Natural killer cell (primary cell): ENCODE results near the gene UGT1A9. TPM values are rescaled to one million over a fixed set of nuclear protein-coding genes. Genes with fewer than 3 reads are reported as not detected.

Experiments
- ATAC-seq, 3 donors: fragments of 150-1000 bp in 2 of 3; fragments of 200-7000 bp in 1 of 3; cut with Tn5 transposase; 1 replicate in 1 of 3; 2 replicates in 2 of 3; pipeline ENCODE4 v1.10.0; 2021; ENCODE audit warnings: mild to moderate bottlenecking in 2 of 3, moderate library complexity in 2 of 3
- DNase-seq, 2 donors: peaks; one replicate each; pipeline versions ENCODE4 v3.0.0 to v3.0.0-alpha.2; 2013 to 2021; ENCODE audit warnings: mixed read lengths in 1 of 2
- H3K27ac ChIP-seq: one replicate; pipeline ENCODE4 v1.5.1; 2013; ENCODE audit warnings: mild to moderate bottlenecking, low read length
- H3K27me3 ChIP-seq: one replicate; pipeline ENCODE4 v1.6.1; 2013; ENCODE audit warnings: low read length; ENCODE audit not compliant: control insufficient read depth, insufficient read depth
- H3K36me3 ChIP-seq: one replicate; pipeline ENCODE4 v1.6.1; 2013; ENCODE audit warnings: low read length; ENCODE audit not compliant: control insufficient read depth, insufficient read depth
- H3K4me1 ChIP-seq: one replicate; pipeline ENCODE4 v1.6.1; 2013; ENCODE audit warnings: low read length; ENCODE audit not compliant: control insufficient read depth, insufficient read depth
- H3K4me3 ChIP-seq: one replicate; pipeline ENCODE4 v1.5.1; 2013; ENCODE audit warnings: low read length
- H3K9me3 ChIP-seq: one replicate; pipeline ENCODE4 v1.6.1; 2013; ENCODE audit warnings: low read length; ENCODE audit not compliant: control insufficient read depth, insufficient read depth
- H3K27ac Mint-ChIP-seq, 2 donors: one replicate each; pipeline ENCODE4 v1.8.0; 2022; ENCODE audit warnings: mild to moderate bottlenecking in 2 of 2, mixed read lengths in 2 of 2, moderate library complexity in 1 of 2
- H3K27me3 Mint-ChIP-seq, 2 donors: one replicate each; pipeline ENCODE4 v1.8.0; 2022; ENCODE audit warnings: low read depth in 2 of 2, mixed read lengths in 2 of 2
- H3K36me3 Mint-ChIP-seq: one replicate; pipeline ENCODE4 v1.8.0; 2022; ENCODE audit warnings: mixed read lengths
- H3K4me1 Mint-ChIP-seq, 2 donors: one replicate each; pipeline ENCODE4 v1.8.0; 2022; ENCODE audit warnings: mixed read lengths in 2 of 2
- H3K4me3 Mint-ChIP-seq: one replicate; pipeline ENCODE4 v1.8.0; 2022; ENCODE audit warnings: mild to moderate bottlenecking, moderate library complexity, mixed read lengths
- H3K9me3 Mint-ChIP-seq, 2 donors: one replicate each; pipeline ENCODE4 v1.8.0; 2022; ENCODE audit warnings: mixed read lengths in 2 of 2
- CTCF ChIP-seq: fragments of 200-600 bp; IDR thresholded peaks from one replicate; pipeline ENCODE4 v1.8.0; 2022; ENCODE audit warnings: antibody characterized with exemption
- WGBS: methylation state at CpG from one replicate; pipeline ENCODE4 v1.1.7; 2013; ENCODE audit warnings: missing lambda C conversion rate; ENCODE audit not compliant: insufficient coverage; 5-methylcytosine and 5-hydroxymethylcytosine counted together
- intact Hi-C: fragments of 100-400 bp; cut with micrococcal nuclease; formaldehyde crosslinking; loops from one replicate; pipeline ENCODE4 v1.14.2; 2022
- total RNA-seq, 4 donors: library from RNA; stranded (reverse); fragments of 120-200 nt in 1 of 4; gene quantifications; one replicate each; pipeline versions ENCODE4 v1.2.3 to v1.2.4, GENCODE V29; 2013 to 2022

The UGT1A9 gene
- total RNA-seq, 3 donors from 2014 or later (not counting 1 experiment from before 2014, with no cell fraction given) = not detected

GRCh38 chr2:233707940-233708644, 36.4 kb downstream of the UGT1A9 start:
- Histone ChIP-seq H3K36me3 (no peaks in the 10 kb centered on the region), H3K4me3 (no peak overlapping the region), H3K27me3 (no peaks in the 10 kb centered on the region), H3K4me1 (no peaks in the 10 kb centered on the region), H3K9me3 (no peaks in the 10 kb centered on the region), H3K27ac (no peak overlapping the region)
- ATAC-seq = no peak
- H3K4me1 Mint-ChIP-seq = no peaks in the 10 kb centered on the region
- H3K4me3 Mint-ChIP-seq = no peak overlapping the region
- no peak overlapping the region for H3K27ac Mint-ChIP-seq
- H3K27me3 Mint-ChIP-seq = peaks cover 23 to 30% of the 10 kb centered on the region in 2 donors
- no peak for TF ChIP-seq CTCF
- H3K9me3 Mint-ChIP-seq = no peaks in the 10 kb centered on the region
- 95% methylated on average over 5 of the region's 10 CpGs for WGBS
- DNase-seq = no peak
- H3K36me3 Mint-ChIP-seq = peaks cover 6% of the 10 kb centered on the region
- intact Hi-C loops = no loop called here

DNA sequence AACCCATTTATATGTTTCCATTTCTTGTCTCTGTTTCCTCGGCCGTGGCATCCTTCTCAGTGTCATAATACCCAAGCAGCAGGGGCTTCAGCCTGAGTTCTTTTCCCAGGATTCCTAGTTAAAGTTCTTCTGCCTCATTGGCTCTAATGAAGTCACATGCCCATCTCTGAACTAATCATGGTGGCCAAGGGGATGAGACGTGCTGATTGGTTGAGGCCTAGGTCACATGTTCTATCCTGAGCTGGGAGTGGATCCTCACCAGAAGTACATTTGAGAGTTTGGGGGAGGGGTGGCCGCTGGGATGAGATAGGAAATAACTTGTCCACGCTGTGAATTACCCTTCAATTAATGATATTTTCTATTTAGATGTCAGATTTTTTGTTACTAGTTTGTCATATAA, 37.2 kb downstream of the UGT1A9 start:
- Histone ChIP-seq H3K27ac (no peak overlapping the region), H3K27me3 (no peaks in the 10 kb centered on the region), H3K9me3 (no peaks in the 10 kb centered on the region), H3K36me3 (no peaks in the 10 kb centered on the region), H3K4me1 (no peaks in the 10 kb centered on the region), H3K4me3 (no peak overlapping the region)
- no peak for TF ChIP-seq CTCF
- Mint-ChIP-seq H3K27ac (no peak overlapping the region), H3K27me3 (peaks cover 28 to 33% of the 10 kb centered on the region in 2 donors), H3K4me3 (no peak overlapping the region), H3K9me3 (no peaks in the 10 kb centered on the region), H3K4me1 (no peaks in the 10 kb centered on the region), H3K36me3 (peaks cover 5% of the 10 kb centered on the region)
- 91% methylated on average over 3 of the region's 5 CpGs for WGBS
- ATAC-seq (no peak), DNase-seq (no peak)
- intact Hi-C loops = no loop called here

DNA sequence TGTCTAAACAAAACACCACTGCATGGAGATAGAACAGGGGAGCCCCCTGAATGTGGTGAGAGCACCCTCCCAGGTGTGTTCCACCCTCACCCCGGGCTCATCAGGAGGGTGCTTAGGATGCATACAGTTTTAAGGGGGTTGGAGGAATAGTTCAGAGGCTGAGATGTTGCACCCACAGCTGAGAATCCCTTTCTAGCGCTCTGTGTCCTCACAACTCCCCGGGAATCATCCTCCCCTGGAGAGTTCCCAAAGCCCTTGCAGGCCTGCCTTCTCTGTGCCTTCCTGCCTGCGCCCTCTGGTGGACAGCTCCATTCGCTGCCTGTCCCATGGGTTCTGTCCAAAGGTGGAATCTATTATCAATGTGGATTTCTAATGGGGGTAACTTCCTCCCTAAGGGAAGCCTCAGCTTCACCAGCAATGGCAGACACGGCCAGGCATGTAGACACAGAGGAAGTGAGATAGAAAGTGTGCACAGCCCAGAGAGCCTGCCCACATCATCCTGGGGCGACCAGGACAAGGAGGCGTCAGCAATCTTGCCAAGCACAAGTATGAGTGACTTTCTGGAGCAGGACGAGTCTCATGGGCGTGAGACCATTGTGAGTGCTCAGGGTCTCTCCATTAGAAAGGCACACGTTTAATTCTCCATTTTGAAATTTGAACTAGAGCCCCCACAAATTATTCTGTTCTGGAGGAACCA, 39.8 kb downstream of the UGT1A9 start:
- Mint-ChIP-seq H3K27me3 (peaks cover 29 to 40% of the 10 kb centered on the region in 2 donors), H3K9me3 (no peaks in the 10 kb centered on the region), H3K4me3 (no peak overlapping the region), H3K4me1 (no peaks in the 10 kb centered on the region), H3K27ac (no peak overlapping the region), H3K36me3 (no peaks in the 10 kb centered on the region)
- ATAC-seq (peak; percentile 61 to 77 (median 61)), DNase-seq (peak; percentile 58 to 76)
- intact Hi-C loops = loop anchor here (2.0 to 5.0 kb wide), 2 partner anchors 859 to 1105 kb away; no protein-coding TSS in a partner anchor
- no peaks in the 10 kb centered on the region for H3K9me3 ChIP-seq
- peak; percentile 83 for TF ChIP-seq CTCF
- no peak overlapping the region for H3K27ac ChIP-seq
- H3K4me3 ChIP-seq = no peak overlapping the region
- H3K4me1 ChIP-seq = no peaks in the 10 kb centered on the region
- no peaks in the 10 kb centered on the region for H3K27me3 ChIP-seq
- H3K36me3 ChIP-seq = no peaks in the 10 kb centered on the region
- WGBS = 45% methylated on average over 11 of the region's 11 CpGs
